Esophagus squamous epithelium (tissue), 4 donors: Measurements from ENCODE around the gene PLEKHM3.

Experiments
- POLR2A ChIP-seq, 4 donors: fragments of 450-650 bp; IDR thresholded peaks; one replicate each; pipeline ENCODE4 v1.6.1; 2017; ENCODE audit warnings: antibody characterized with exemption in 4 of 4, mild to moderate bottlenecking in 4 of 4, moderate library complexity in 3 of 4
- TF ChIP-seq, protein P1 (sequence below), 6 experiments: fragments of 450-650 bp in 4 of 6; fragments of 200-600 bp in 2 of 6; sonication (generic) in 2 of 6; IDR thresholded peaks; one replicate each; pipeline ENCODE4 v1.5.1; 2016 to 2019; ENCODE audit warnings: antibody characterized with exemption in 6 of 6, mild to moderate bottlenecking in 4 of 6, moderate library complexity in 4 of 6

DNA sequence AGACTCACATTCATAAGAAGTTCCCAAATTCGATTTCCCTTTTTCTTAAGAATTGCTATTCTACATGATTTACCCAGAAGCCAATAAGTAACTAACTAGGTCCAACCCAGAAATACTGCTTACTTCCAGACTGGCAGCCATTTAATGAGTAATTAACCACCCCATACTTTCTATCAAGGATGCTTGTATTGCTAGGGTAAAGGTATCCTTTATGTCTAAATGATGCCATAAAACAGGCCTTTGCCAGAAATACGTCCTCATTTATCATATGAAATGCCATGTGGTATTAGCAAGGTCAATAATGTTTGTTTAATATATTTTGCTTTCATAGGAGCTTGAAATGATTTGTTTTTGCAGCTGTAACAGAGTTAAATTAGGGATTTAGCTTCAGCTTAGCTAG lies 56.1 kb downstream of the PLEKHM3 start:
- TF ChIP-seq, protein P1, sequence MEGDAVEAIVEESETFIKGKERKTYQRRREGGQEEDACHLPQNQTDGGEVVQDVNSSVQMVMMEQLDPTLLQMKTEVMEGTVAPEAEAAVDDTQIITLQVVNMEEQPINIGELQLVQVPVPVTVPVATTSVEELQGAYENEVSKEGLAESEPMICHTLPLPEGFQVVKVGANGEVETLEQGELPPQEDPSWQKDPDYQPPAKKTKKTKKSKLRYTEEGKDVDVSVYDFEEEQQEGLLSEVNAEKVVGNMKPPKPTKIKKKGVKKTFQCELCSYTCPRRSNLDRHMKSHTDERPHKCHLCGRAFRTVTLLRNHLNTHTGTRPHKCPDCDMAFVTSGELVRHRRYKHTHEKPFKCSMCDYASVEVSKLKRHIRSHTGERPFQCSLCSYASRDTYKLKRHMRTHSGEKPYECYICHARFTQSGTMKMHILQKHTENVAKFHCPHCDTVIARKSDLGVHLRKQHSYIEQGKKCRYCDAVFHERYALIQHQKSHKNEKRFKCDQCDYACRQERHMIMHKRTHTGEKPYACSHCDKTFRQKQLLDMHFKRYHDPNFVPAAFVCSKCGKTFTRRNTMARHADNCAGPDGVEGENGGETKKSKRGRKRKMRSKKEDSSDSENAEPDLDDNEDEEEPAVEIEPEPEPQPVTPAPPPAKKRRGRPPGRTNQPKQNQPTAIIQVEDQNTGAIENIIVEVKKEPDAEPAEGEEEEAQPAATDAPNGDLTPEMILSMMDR (IDR thresholded peaks at IDR 0.05) = no peak
- no peak for TF ChIP-seq POLR2A (IDR thresholded peaks at IDR 0.05)
